HepG2 (cell line): Measurements from ENCODE around the gene SERTAD1. TPM values are rescaled to one million over a fixed set of nuclear protein-coding genes. Genes with fewer than 3 reads are reported as not detected.

Experiments
- CHD4 ChIP-seq: fragments of 200-600 bp; sonication (generic); IDR thresholded peaks from 2 replicates; pipeline ENCODE4 v1.7.0; 2017; ENCODE audit warnings: mild to moderate bottlenecking, low read length, borderline replicate concordance
- DMAP1 ChIP-seq: IDR thresholded peaks from 2 replicates; pipeline ENCODE4 v1.6.1; 2016
- ELF3 ChIP-seq: IDR thresholded peaks from 2 replicates; pipeline ENCODE4 v1.6.1; 2016; ENCODE audit warnings: missing genetic modification reagents, missing compliant biosample characterization
- HHEX ChIP-seq: IDR thresholded peaks from 2 replicates; pipeline ENCODE4 v1.6.1; 2016; ENCODE audit warnings: control low read depth
- JDP2 ChIP-seq: sonication (generic); formaldehyde crosslinking; IDR thresholded peaks from 2 replicates; pipeline ENCODE4 v1.8.1; 2022; ENCODE audit warnings: missing genetic modification reagents, borderline replicate concordance
- KDM2A ChIP-seq: sonication (generic); formaldehyde crosslinking; IDR thresholded peaks from 2 replicates; pipeline ENCODE4 v1.4.0; 2020; ENCODE audit warnings: low read depth, missing genetic modification reagents, borderline replicate concordance
- KMT2B ChIP-seq: IDR thresholded peaks from 2 replicates; pipeline ENCODE4 v1.6.1; 2016; ENCODE audit warnings: missing genetic modification reagents, missing compliant biosample characterization
- MED8 ChIP-seq: sonication (generic); formaldehyde crosslinking; IDR thresholded peaks from 2 replicates; pipeline ENCODE4 v1.8.1; 2023; ENCODE audit warnings: mild to moderate bottlenecking, missing genetic modification reagents; ENCODE audit not compliant: insufficient replicate concordance
- MYC ChIP-seq: sonication (generic); formaldehyde crosslinking; IDR thresholded peaks from 2 replicates; pipeline ENCODE4 v1.9.0; 2021; ENCODE audit warnings: missing genetic modification reagents, borderline replicate concordance
- POGZ ChIP-seq: sonication (generic); formaldehyde crosslinking; IDR thresholded peaks from 2 replicates; pipeline ENCODE4 v1.4.0; 2020; ENCODE audit warnings: mild to moderate bottlenecking, missing genetic modification reagents
- RBFOX2 ChIP-seq: fragments of 200-400 bp; formaldehyde crosslinking; IDR thresholded peaks from 2 replicates; pipeline ENCODE4 v1.6.1; 2017; ENCODE audit warnings: low read depth, mild to moderate bottlenecking, low read length
- RORA ChIP-seq: sonication (generic); formaldehyde crosslinking; IDR thresholded peaks from 2 replicates; pipeline ENCODE4 v1.5.0; 2020; ENCODE audit warnings: mild to moderate bottlenecking, missing genetic modification reagents, moderate library complexity
- RXRA ChIP-seq: sonication (generic); formaldehyde crosslinking; IDR thresholded peaks from 2 replicates; pipeline ENCODE4 v1.5.1; 2020; ENCODE audit warnings: missing genetic modification reagents
- TOE1 ChIP-seq: sonication (generic); formaldehyde crosslinking; IDR thresholded peaks from 2 replicates; pipeline ENCODE4 v1.4.0; 2020; ENCODE audit warnings: mild to moderate bottlenecking, missing genetic modification reagents
- XBP1 ChIP-seq: sonication (generic); formaldehyde crosslinking; IDR thresholded peaks from 2 replicates; pipeline ENCODE4 v1.5.0; 2020; ENCODE audit warnings: missing genetic modification reagents
- ZFP90 ChIP-seq: sonication (generic); formaldehyde crosslinking; IDR thresholded peaks from 2 replicates; pipeline ENCODE4 v1.8.0; 2022; ENCODE audit warnings: missing genetic modification reagents, mild to moderate bottlenecking, inconsistent platforms, borderline replicate concordance
- ZMYM2 ChIP-seq: sonication (generic); formaldehyde crosslinking; IDR thresholded peaks from 2 replicates; pipeline ENCODE4 v1.8.0; 2022; ENCODE audit warnings: mild to moderate bottlenecking, missing genetic modification reagents
- ZNF569 ChIP-seq: sonication (generic); formaldehyde crosslinking; IDR thresholded peaks from 2 replicates; pipeline ENCODE4 v1.5.0; 2020; ENCODE audit warnings: mild to moderate bottlenecking, missing genetic modification reagents, moderate library complexity, borderline replicate concordance
- ZNF777 ChIP-seq: sonication (generic); formaldehyde crosslinking; IDR thresholded peaks from 2 replicates; pipeline ENCODE4 v1.4.0; 2020; ENCODE audit warnings: missing genetic modification reagents
- polyA plus RNA-seq, 8 experiments: library from polyadenylated mRNA; depleted of rRNA in 3 of 8; stranded (reverse) in 7 of 8; unstranded in 1 of 8; fragments of >200 nt; fragmentation: Illumina TruSeq in 4 of 8; extraction: Trizol in 4 of 8; gene quantifications; 2 replicates each; pipeline versions ENCODE4 v1.2.1 to v1.2.3, GENCODE V29; 2011 to 2016; ENCODE audit warnings: low read depth in 4 of 8, missing spikeins in 1 of 8, mixed read lengths in 1 of 8; ENCODE audit not compliant: insufficient read depth in 1 of 8
- total RNA-seq, 5 experiments: library from RNA; depleted of rRNA; stranded (reverse); fragments of >200 nt; fragmentation: Illumina TruSeq; extraction: Trizol; gene quantifications; 2 replicates each; pipeline ENCODE4 v1.2.3, GENCODE V29; 2016; ENCODE audit warnings: low read depth in 1 of 5
- TF ChIP-seq, protein P1 (sequence below): sonication (generic); formaldehyde crosslinking; IDR thresholded peaks from 2 replicates; pipeline ENCODE4 v1.4.0; 2020; ENCODE audit warnings: mild to moderate bottlenecking, missing genetic modification reagents, borderline replicate concordance
- TF ChIP-seq, protein P2 (sequence below): sonication (generic); formaldehyde crosslinking; IDR thresholded peaks from 2 replicates; pipeline ENCODE4 v1.4.0; 2020; ENCODE audit warnings: mild to moderate bottlenecking, missing genetic modification reagents

SERTAD1 gene
- total and polyA plus RNA-seq, 2 of the 13 experiments (the other 11 are each of a cell fraction or from before 2014, with no cell fraction given), result 4.3 to 4.5 TPM

DNA sequence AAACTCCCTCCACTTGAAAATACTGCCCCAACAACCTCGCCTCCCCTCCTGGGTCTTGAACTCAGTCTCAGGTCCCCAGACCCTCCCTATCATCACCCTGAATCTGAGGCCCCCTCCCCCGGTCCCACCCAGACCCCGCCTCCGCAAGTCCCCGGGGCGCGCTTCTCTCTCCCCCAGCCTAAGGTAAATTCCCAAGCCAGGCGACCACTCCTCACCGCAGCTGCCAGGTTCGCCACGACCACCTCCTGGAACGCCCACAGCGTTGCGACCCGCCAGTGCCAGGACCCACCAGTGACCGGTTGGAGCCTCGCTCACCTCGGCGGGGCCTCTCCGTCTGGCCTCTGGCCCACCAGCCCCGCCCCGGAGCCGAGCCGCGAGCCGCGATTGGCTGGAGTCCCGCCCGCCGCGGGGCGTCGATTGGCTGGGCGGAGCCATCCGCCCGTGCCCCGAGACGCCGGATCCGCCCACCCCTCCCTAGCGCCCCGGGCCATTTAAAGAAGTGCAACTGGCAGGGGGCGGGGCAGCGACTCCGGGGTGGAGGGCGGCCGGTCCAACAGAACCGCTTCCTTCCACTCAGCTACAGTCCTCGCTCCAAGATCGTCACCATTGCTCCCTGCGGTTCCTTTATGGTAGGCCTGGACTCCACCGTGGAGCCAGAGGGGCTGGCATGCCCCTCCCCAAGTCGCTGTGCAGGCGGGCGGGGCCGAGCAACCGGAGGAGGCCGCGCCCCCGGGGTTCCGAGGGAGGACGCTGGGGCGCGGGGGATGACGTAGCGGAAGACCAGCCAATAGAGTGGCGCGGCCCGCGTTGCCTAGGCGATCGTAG lies 18.4 kb upstream of the SERTAD1 start, which contains the start of gene SERTAD3 (continued):
- TF ChIP-seq, protein P1, sequence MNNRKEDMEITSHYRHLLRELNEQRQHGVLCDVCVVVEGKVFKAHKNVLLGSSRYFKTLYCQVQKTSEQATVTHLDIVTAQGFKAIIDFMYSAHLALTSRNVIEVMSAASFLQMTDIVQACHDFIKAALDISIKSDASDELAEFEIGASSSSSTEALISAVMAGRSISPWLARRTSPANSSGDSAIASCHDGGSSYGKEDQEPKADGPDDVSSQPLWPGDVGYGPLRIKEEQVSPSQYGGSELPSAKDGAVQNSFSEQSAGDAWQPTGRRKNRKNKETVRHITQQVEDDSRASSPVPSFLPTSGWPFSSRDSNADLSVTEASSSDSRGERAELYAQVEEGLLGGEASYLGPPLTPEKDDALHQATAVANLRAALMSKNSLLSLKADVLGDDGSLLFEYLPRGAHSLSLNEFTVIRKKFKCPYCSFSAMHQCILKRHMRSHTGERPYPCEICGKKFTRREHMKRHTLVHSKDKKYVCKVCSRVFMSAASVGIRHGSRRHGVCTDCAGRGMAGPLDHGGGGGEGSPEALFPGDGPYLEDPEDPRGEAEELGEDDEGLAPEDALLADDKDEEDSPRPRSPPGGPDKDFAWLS (CRISPR knock-in tag), result no peak
- TF ChIP-seq KDM2A (CRISPR knock-in tag) (0 out of 2 replicates have a peak, but pooled peaks have one; percentile 77), JDP2 (CRISPR knock-in tag) (no peak), ZMYM2 (CRISPR knock-in tag) (no peak), ZNF777 (CRISPR knock-in tag) (peak; percentile 93), XBP1 (no peak), POGZ (CRISPR knock-in tag) (peak; percentile 71), MED8 (CRISPR knock-in tag) (peak; percentile 65), MYC (CRISPR knock-in tag) (peak; percentile 46; the same call in 1 of the 2 replicates), ZFP90 (no peak), KMT2B (CRISPR knock-in tag) (no peak), RBFOX2 (peak; percentile 89), TOE1 (CRISPR knock-in tag) (no peak; the same call in 1 of the 2 replicates), HHEX (CRISPR knock-in tag) (no peak), ZNF569 (no peak), ELF3 (CRISPR knock-in tag) (0 out of 2 replicates have a peak, but pooled peaks have one; percentile 33), RORA (CRISPR knock-in tag) (no peak), RXRA (CRISPR knock-in tag) (peak; percentile 63), CHD4 (peak; percentile 58; the same call in 1 of the 2 replicates), DMAP1 (CRISPR knock-in tag) (peak; percentile 52; the same call in 1 of the 2 replicates)
- TF ChIP-seq, protein P2, sequence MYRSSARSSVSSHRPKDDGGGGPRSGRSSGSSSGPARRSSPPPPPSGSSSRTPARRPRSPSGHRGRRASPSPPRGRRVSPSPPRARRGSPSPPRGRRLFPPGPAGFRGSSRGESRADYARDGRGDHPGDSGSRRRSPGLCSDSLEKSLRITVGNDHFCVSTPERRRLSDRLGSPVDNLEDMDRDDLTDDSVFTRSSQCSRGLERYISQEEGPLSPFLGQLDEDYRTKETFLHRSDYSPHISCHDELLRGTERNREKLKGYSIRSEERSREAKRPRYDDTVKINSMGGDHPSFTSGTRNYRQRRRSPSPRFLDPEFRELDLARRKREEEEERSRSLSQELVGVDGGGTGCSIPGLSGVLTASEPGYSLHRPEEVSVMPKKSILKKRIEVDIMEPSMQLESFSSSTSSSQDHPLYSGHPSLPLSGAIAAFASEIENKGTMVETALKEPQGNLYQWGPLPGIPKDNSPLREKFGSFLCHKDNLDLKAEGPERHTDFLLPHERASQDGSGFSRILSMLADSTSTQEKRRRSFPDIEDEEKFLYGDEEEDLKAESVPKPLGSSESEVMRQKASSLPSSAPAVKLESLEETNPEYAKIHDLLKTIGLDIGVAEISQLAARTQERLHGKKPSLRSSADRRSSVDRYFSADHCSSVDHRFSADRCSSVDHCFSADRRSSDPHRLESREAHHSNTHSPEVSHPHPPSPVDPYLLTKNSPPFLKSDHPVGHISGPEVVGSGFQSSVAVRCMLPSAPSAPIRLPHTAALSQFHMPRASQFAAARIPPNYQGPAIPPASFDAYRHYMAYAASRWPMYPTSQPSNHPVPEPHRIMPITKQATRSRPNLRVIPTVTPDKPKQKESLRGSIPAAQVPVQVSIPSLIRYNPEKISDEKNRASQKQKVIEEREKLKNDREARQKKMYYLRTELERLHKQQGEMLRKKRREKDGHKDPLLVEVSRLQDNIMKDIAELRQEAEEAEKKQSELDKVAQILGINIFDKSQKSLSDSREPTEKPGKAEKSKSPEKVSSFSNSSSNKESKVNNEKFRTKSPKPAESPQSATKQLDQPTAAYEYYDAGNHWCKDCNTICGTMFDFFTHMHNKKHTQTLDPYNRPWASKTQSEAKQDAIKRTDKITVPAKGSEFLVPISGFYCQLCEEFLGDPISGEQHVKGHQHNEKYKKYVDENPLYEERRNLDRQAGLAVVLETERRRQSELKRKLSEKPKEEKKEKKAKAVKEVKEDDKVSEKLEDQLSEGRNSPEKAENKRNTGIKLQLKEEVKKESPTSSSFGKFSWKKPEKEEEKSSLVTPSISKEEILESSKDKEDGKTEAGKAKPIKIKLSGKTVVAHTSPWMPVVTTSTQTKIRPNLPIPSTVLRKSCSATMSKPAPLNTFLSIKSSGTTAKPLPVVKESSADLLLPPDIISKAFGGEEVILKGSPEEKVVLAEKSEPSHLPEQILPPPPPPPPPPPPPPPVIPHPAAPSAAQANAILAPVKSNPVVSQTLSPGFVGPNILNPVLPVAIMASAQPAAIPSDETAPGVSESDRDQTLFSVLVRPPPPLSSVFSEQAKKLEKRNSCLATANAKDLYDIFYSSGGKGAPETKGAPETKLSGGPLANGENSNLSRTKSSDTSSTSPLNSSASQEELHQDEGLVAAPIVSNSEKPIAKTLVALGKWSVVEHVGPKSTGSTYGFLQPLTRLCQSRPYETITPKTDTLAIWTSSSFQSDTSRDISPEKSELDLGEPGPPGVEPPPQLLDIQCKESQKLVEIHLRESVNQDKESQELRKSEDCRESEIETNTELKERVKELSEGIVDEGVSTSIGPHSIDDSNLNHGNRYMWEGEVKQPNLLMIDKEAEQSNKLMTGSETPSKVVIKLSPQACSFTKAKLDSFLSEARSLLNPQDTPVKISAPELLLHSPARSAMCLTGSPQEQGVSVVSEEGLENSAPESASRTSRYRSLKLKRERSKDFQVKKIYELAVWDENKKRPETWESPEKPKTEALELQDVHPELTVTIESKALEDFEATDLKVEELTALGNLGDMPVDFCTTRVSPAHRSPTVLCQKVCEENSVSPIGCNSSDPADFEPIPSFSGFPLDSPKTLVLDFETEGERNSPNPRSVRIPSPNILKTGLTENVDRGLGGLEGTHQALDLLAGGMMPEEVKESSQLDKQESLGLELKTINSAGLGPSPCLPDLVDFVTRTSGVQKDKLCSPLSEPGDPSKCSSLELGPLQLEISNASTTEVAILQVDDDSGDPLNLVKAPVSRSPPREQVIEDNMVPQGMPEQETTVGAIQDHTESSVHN, result no peak
